Amniotic epithelial cell (primary cell): ENCODE measurements around the gene MBTPS1.

Experiments used
- DNase-seq: peaks from one replicate; pipeline ENCODE4 v3.0.0-alpha.2; 2010; ENCODE audit warnings: low read depth

Gene MBTPS1

DNA sequence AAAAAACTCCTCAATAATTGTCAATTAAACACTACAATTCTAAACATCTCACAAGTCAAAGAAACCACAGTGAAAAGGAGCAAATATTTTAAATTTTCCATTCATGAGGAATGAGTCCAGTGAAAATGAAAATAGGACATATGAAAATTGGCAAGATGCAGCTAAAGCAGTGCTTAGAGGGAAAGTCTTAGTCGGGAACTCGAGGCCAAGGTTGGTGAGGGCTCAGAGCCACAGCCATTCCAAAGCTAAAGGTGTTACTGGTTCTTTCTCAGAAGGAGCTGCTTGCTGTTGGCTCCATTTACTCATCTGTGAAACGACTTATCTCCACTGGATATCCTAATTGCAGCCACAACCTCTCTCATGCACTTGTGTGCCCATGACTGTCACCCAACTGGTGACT is 80.6 kb downstream of the MBTPS1 start:
- DNase-seq: no peak

DNA sequence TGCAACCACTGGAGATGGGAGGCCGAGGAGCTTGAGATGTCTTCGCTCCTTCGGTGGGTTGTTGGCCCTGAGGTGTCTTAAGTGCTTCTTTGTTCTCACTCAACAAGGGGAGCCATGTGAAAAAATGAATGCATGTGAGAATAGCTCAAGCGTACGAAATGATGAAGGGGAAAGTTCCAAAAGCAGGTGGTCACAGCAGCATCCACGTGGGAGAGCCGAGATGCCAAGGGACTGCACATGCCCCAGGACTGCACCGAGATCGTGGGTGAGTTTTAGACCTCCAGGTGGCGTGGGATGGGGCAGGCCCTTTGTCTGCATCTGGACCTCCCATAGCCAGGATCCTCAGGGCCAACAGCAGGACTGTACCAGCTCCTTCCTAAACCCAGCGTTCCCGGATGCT is 82.2 kb downstream of the MBTPS1 start:
- DNase-seq: no peak

DNA sequence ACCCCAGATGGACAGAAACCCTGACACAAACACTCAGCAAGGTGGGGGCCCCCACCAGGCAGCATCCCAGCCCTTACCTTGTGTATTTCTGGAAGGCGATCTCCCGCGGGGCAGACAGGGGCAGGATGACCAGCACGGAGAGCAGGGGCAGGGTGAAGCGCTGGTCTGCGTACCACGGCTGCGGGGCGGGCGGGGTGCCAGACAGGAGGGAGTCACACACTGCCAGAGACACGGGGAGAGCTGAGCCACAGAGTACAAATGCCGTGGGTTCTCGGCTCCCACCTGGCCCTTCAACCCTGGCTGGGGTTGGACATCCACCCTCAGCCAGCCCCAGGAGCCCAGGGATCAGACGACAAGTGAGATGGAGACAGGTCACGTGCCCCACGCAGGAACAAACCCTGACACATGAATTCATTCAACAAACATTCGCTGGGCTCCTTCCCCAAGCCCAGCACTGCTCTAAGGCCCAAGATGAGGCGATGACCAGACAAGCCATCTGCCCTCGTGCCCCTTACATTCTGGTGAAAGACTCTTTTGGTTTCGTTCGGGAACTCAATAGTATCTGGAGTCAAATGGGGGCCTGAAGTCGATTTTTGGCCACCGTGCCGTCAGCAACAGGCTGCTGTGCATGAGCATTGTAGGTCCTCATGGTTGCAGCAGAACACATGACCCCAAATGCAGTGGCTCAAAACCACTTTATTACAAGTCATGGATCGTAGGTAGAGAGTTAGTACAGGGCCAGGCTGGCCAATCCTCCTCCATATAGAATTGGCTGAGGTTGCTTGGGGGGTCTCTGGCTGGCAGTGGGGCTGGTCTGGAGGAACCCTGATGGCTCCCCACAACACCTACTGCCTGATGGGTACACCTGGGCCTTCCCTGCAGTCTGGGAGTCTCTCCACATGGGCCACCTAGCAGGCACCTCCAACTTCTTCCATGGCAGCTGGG is 83.2 kb downstream of the MBTPS1 start:
- no peak for DNase-seq

DNA sequence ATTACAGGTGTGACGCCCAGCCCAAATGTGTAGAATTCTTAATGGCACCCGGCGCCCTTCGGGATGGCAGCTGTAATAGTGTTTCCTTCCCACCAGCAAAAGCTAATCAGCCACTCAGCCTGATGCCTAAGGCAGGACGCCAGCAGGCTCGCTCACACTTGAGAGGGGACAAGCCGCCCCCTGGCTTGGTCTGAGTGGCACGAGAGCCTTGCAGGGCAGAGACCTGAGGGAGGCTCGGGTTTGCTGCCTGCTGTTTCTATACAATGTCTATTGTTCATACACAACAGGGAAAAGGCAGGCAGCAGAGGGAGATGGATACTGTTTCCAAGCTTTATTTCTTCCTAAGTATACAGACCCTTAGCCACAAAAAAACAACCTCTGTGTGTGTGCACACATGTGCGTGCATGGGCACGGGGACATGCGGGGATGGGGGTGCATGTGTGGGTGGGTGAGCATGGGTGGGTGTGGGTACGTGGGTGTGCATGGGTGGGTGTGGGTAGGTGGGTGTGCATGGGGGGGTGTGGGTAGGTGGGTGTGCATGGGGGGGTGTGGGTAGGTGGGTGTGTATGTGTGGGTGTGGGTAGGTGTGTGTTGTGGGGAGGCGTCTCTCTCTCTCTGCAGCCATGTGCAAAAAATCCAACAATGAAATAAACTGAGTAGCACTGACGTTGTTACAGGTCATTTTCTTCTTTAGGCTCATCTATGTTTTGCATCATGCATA is 84.1 kb downstream of the MBTPS1 start:
- no peak for DNase-seq

DNA sequence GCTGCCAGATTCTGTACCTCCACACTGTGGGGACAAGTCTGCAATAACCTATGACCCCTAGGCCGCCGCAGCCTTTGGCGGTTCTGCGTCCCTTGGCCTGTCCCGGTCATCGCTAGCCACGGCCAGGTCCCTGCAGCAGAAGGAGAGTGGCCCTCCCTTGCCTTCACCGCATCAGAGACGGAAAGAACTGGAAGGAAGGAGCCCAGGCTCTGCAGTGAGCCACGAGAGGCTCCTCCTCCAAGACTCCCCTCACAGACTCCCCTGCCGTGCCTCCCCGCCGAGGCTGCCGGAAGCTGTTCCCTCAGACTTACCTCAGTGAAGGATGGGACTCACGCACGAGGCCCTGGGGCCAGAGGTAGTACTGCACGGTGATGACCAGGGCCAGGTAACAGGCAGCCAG is 85.2 kb downstream of the MBTPS1 start:
- DNase-seq: no peak

DNA sequence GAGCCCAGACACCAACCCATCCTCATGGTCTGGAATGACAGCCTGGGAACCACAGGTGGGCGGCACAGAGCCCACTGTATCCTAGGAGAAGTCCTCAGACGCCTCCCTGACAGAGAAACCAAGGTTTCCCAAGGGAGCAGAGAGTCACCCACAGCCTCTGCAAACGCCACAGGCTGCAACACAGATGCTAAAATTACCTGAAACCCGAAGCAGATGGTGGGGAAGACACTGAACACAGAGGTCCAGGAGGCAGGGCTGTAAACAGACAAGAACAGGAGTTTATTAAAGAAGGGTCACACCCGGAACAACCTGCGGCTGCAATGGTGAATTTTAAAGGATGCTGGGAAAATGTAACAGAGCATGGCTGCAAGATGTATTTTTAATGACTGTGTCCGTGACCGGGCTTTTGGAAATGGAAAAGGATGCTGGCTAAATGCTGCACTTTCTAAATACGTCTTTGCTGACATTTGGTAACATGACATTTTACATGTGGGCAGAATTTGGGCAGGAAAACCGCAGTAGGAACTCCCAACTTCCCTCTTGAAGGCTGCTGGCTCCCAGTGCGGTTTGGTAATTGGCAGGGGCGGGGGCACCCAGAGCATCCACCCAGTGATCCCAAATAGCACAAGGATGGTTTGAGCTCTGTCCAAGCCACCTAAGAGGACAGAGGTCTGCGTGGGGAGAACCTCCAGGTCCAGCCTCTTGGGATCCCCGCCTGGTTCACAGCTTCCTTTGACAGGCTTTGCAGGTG is 87.3 kb downstream of the MBTPS1 start:
- DNase-seq: no peak

DNA sequence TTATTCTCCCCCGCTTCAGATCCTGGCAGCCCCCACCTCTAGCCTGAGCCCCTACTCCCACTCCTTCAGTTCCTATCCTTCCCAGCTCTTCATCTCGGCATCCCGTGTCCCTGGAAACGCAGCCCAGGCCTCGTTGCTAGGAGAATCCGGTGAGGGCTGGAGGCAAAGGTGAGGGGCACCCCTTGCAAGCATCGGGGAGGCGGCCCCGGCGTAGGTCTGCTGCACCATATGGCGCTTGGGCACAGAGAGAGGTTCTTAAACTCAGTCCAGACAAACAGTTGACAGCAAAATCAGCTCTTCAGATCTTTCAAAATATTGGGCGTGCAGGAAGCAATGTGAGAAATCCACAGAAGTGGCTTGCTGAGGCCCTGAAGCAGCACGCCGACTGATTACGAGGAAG is 89.1 kb downstream of the MBTPS1 start:
- DNase-seq: no peak

DNA sequence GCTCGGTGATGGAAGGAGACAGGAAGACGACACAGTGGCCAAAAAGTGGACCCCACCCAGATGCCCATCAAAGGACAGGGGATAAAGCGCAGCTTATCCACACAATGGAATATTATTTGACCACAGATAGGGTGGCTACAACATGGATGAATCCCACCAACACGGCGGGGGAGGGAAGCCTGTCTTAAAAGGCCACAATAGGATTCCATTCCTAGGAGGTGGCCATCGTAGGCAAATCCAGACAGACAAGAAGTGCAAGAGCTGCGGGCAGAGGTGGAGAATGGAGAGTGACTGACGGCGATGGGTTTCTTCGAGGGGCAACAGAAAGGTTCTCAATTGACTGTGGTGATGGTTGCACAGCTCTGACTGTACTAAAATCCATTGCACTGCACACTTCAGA is 90.1 kb downstream of the MBTPS1 start:
- no peak for DNase-seq

DNA sequence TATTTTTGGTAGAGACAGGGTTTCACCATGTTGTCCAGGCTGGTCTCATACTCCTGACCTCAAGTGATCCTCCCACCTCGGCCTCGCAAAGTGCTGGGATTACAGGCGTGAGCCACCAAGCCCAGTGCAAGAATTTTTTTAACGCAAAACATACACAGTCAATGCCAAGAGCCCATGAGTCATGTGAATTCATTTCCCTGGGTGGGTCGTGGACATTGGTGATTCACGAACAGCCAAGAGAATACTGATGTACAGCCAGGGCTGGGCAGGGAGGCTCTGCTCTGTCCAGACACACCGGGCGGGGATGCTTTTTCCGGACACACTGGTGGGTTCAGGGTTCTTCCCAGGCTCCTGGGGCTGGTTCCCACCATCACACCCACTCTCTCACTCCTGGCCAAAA is 91.9 kb downstream of the MBTPS1 start:
- DNase-seq: peak; percentile 78

DNA sequence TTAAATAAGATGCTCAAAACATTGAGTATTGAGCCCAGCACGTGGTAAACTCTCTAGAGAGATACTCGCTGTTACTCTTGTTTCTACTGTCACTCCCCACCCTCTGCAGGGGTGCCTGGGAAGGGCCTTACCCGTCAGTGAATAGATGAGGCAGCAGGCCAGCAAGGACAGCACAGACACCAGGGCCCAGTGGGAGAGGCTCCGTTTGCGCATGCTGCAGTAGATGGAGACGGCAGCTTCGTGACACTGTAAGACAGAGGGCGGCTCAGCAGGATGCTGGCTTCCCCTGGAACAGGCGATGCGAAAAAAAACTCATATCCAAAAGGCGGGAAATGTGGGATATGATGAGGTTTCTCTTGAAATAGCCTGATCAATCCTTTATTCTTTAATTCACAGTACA is 94.1 kb downstream of the MBTPS1 start:
- DNase-seq: no peak

DNA sequence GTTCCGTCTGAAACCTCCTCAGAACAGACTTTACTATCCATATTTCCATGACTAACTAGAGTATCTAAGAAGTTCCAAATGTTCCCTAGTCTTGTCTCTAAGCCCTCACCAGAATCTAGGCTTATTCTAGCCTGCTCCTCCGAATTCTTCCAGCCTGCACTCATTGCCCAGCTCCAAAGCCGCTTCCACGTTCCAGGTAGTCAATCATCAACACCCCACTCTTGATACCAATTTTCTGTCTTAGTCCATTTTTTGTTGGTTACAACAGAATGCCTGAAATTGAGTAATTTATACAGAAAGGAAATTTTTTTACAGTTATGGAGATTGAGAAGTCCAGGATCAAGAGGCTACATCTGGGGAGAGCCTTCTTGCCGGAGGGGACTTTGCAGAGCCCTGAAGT is 95.3 kb downstream of the MBTPS1 start:
- no peak for DNase-seq

DNA sequence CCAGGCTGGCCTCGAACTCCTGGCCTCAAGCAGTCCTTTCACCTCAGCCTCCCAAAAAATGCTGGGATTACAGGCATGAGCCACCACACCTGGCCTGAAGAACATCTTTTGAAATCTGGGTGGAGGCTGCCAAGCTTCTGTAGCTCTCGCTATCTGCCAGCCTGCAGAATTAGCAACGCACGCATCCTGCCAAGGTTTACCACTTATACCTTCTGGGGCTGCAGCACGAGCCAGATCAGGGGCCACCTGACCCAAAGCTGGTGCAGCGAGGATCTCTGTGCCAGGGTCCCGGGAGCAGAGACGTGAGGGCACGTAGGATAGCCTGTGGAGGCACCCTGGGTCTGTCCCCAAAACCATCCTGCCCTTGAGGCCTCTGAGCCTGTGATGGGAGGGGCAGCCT is 96.4 kb downstream of the MBTPS1 start:
- no peak for DNase-seq

DNA sequence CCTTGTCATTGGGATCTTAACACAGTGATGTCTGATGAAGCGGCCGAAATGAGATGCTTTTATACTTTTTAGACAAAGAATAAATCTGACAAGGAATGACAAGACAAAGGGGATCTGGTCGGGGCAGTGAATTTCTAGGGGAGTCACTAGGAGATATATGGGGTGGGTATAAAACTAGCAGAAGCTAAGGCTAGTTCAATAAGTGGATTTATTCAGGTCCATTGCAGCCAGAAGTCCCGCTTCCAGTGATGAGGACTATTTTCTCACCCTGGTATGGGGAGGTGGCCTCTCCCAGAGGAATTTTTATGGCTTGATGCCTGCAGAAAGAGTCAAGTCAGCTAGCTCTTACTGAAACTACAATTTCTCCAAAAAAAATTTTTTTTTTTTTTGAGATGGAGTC is 98.0 kb downstream of the MBTPS1 start:
- DNase-seq: no peak

DNA sequence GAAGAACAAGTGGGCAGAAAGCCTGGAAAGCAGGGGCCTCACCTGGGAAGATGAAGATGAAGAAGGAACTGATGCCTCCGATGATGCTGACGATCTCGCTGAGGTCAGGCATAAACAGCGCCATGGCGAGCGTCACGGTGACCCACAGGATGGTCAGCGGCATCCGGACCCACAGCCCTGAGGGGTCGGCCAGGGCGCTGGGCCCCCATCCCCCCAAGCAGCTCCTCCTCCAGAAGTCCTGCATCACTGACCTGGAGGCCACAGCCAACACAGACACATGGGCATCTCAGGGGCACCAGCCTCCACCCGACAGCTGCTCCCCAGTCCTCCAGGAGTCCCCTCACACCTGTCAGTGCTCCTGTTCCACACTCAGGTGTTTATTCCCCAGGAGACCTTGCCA is 100.3 kb downstream of the MBTPS1 start:
- no peak for DNase-seq

DNA sequence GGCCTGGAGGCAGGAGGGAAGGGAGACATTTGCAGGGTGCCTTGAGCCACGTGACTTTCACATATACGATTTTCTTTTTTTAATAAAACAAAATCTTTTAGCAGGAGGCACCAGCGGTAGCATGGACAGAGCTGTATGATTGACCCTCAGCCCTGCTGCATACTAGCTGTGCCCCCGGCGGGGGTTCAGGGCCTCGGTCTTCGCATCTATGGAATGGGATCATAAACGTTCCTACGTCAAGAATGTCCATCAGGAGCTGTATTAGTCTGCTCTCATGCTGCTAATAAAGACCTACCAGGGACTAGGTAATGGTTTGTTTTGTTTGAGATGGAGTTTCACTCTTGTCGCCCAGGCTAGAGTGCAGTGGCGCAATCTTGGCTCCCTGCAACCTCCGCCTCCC is 101.3 kb downstream of the MBTPS1 start:
- DNase-seq: no peak

DNA sequence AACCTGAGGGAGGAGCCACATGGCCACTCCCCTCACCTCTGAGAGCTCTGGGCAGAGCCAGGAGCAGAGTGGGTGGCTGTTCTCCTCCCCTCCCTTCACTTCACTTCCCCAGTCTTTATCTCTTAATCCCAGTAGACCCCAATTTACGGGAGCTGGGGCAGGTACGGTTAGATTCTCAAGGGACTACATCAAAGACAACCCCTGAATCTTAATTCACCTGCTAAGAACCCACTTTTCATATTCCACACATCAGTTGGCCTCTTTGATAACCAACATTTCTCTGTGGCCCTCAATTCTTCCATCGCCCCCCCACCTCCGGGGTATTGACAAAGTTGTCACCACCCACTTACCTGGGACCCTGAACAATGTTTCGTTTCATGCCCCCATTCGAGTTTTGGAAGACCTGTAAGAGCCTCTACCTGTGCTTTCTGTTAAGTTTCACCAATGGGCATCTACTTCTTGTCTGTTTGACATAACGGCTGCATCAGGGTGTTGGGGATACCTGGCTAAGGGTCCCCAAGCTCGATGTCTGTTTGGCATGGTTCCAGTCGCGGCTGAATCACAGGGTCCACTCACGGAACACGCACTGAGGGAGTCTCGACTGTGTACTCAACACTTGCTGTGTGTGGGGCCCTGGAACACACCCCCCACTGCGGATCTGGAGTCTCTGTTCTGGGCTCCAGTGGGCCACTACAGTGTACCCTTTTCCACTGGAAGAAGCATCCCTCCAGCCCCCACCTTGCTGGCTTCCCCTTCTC is 102.0 kb downstream of the MBTPS1 start:
- DNase-seq: no peak

DNA sequence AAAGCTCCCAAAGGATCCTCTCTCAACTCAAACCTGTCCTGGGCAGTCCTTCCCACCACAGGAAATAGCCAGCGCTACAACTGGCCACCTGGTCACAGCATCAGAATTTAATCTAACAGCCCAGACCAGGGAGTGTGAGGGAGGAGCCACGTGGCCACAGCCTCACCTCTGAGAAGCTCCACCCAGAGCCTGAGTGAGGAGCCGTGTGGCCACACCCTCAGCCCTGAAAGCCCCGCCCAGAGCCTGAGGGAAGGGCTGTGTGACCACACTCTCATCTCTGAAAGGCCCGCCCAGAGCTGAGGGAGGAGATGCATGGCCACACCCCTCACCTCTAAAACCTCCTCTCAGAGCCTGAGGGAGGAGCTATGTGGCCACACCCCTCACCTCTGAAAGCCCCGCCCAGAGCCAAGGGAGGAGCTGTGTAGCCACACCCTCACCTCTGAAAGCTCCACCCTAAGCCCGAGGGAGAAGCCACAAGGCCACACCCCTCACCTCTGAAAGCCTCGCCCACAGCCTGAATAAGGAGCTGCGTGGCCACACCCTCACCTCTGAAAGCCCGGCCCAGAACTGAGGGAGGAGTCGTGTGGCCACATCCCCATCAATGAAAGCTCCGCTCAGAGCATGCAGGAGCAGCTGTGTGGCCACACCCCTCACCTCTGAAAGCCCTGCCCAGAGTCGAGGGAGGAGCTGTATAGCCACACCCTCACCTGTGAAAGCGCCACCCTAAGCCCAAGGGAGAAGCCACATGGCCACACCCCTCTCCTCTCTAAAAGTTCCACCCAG is 102.8 kb downstream of the MBTPS1 start:
- peak; percentile 56 for DNase-seq

DNA sequence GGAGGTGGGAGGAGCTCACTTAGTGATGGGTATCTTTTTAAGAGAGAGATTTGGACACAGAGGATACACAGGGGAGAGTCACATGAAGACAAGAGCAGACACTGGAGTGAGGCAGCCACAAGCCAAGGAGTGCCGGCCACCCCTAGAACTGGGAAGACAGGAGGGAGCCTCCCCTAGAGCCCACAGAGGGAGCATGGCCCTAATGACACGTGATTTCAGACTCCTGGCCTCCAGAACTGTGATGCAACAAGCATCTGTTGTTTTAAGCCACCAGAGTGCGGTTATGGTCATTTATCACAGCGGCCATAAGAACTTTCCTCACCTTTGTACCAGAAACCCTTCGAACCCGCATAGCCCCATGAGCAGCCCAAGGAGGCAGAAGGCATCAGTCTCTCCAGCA is 107.5 kb downstream of the MBTPS1 start:
- no peak for DNase-seq

DNA sequence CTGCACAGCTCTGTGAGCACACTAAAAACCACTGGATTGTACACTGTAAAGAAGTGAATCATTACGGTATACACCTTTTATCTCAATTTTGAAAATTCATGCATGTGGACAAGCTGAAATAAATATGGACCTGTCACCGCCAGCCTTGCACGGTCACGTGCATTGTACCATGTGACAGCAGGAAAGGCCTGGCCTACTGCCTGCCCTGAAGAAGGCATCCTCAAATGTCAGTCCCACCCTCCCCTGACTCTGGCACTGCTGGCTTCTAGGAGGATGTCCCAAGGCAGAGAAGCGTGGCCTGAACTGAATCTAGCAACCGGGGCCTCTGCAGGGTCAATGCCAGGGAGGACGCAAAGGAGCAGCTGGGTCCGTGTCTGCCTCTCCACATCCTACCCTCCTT is 108.8 kb downstream of the MBTPS1 start:
- no peak for DNase-seq

DNA sequence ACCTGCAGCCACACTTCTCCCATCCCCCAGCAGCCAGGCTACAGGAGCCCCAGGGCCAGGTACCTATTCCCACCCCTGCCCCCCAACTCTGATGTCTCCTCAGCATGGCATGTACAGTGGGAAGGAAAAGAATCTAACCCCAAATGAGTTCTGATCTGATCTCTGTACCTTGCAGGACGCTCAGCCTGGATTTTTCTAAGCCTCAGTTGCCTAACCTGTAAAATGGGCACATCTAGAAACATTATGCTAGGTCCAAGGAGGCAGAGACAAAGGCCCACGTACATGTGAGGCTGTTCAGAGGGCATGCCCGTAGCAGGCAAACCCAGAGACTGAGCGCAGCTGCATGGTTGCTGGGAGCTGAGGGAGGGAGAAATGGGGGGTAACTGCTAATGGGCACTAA is 109.2 kb downstream of the MBTPS1 start:
- no peak for DNase-seq

DNA sequence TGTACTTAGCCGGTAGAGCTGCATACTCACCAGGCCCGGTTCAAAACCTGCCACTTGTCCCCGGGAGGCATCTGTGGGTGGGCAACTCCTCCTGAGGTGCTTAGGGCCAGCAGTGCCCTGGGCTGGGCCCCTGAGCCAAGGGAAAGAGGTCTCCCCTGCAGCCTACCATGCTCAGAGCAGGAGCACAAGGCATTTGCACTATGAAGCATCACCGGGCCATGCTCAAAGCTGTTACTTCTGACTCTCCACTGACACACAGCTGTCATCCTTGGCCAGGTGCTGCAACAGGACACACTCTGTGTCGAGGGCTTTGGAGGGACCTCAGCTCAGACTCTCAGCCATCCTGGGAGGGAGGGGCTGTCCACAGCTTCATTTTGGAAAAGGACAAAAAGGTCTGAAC is 111.4 kb downstream of the MBTPS1 start:
- DNase-seq: no peak
